GM21737 (cell line): Measurements from ENCODE around the gene SLC12A2.

Experiments
- ATAC-seq: cut with Tn5 transposase; IDR thresholded peaks from one replicate; pipeline ENCODE4 v1.9.1; 2021; ENCODE audit warnings: mild to moderate bottlenecking, moderate library complexity; ENCODE audit not compliant: unreplicated experiment

The SLC12A2 gene

GRCh38 chr5:128216860-128217531, 133.4 kb downstream of the SLC12A2 start:
- no peak for ATAC-seq

GRCh38 chr5:128220841-128221240, 137.3 kb downstream of the SLC12A2 start:
- ATAC-seq, result no peak

- ATAC-seq, result no peak
These were observed 140.8 kb downstream of the SLC12A2 start for GRCh38 chr5:128224336-128224735.

GRCh38 chr5:128225245-128226030, 141.9 kb downstream of the SLC12A2 start:
- ATAC-seq, result no peak

GRCh38 chr5:128228008-128228407, 144.4 kb downstream of the SLC12A2 start:
- ATAC-seq, result no peak

- no peak for ATAC-seq
These were observed 145.0 kb downstream of the SLC12A2 start for GRCh38 chr5:128228521-128228920.

GRCh38 chr5:128234928-128235641, 151.5 kb downstream of the SLC12A2 start:
- ATAC-seq, result no peak

GRCh38 chr5:128236334-128236733, 152.8 kb downstream of the SLC12A2 start:
- ATAC-seq, result no peak

- no peak for ATAC-seq
These were observed 153.4 kb downstream of the SLC12A2 start for GRCh38 chr5:128237000-128237399.

- ATAC-seq, result no peak
These were observed 154.0 kb downstream of the SLC12A2 start for GRCh38 chr5:128237546-128237945.
